Adrenal gland (tissue), 5 donors: Measurements from ENCODE around the gene ATP8B2.

Experiments
- CTCF ChIP-seq, 6 experiments: fragments of 450-650 bp in 4 of 6; fragments of 200-600 bp in 2 of 6; sonication (generic) in 1 of 6; IDR thresholded peaks; 1 replicate in 5 of 6; 2 replicates in 1 of 6; pipeline versions ENCODE4 v1.5.1 to v1.8.0; 2016 to 2021; ENCODE audit warnings: antibody characterized with exemption in 6 of 6, mild to moderate bottlenecking in 2 of 6, moderate library complexity in 1 of 6
- POLR2A ChIP-seq, 2 donors: fragments of 450-650 bp; IDR thresholded peaks; one replicate each; pipeline ENCODE4 v1.6.1; 2017; ENCODE audit warnings: antibody characterized with exemption in 2 of 2, mild to moderate bottlenecking in 2 of 2, moderate library complexity in 1 of 2
- donor health status: DM: no; HTN: no; CAD: no.

- no peak for TF ChIP-seq CTCF (IDR thresholded peaks at IDR 0.05)
- TF ChIP-seq POLR2A (IDR thresholded peaks at IDR 0.05): no peak
These were observed 75.1 kb downstream of the ATP8B2 start for GRCh38 chr1:154400381-154400801.
